ENCODE data around the gene CNTN3.

GRCh38 chr3:74592359-74592758, 22.1 kb downstream of the CNTN3 start:
- TF ChIP-seq CTCF (conservative IDR thresholded peaks at IDR 0.05; ENCODE audit: low read length) (no peak), EZH2phosphoT487 (IDR thresholded peaks at IDR 0.05; ENCODE audit: borderline replicate concordance, low read depth, low read length) (no peak)

All from OCI-LY7 (cell line).